Measurements from ENCODE around the gene BAZ2B.
A peak's percentile ranks its signal among the peaks of the same experiment; 100 is the strongest.

BAZ2B gene

GRCh38 chr2:159573846-159574606 is 42.3 kb downstream of the BAZ2B start:
- no peak for DNase-seq (ENCODE audit: low spot score)

- no peak for DNase-seq (ENCODE audit: low spot score)
Measured at GRCh38 chr2:159573294-159573693, 43.1 kb downstream of the BAZ2B start.

- no peak for DNase-seq (ENCODE audit: low spot score)
Measured at GRCh38 chr2:159572459-159572858, 43.9 kb downstream of the BAZ2B start.

GRCh38 chr2:159571540-159572260 is 44.6 kb downstream of the BAZ2B start:
- no peak for DNase-seq (ENCODE audit: low spot score)

- DNase-seq (ENCODE audit: low spot score): no peak
Measured at GRCh38 chr2:159564081-159564480, 52.3 kb downstream of the BAZ2B start.

GRCh38 chr2:159562248-159562647 is 54.1 kb downstream of the BAZ2B start:
- no peak for DNase-seq (ENCODE audit: low spot score)

- DNase-seq (ENCODE audit: low spot score): no peak
Measured at GRCh38 chr2:159561786-159562185, 54.6 kb downstream of the BAZ2B start.

GRCh38 chr2:159561242-159561641 is 55.1 kb downstream of the BAZ2B start:
- no peak for DNase-seq (ENCODE audit: low spot score)

- no peak for DNase-seq (ENCODE audit: low spot score)
Measured at GRCh38 chr2:159559034-159559433, 57.3 kb downstream of the BAZ2B start.

- no peak for DNase-seq (ENCODE audit: low spot score)
Measured at GRCh38 chr2:159558479-159558878, 57.9 kb downstream of the BAZ2B start.

- peak; percentile 48 for DNase-seq (ENCODE audit: low spot score)
Measured at GRCh38 chr2:159557437-159558034, 58.8 kb downstream of the BAZ2B start.

GRCh38 chr2:159555651-159556392 is 60.5 kb downstream of the BAZ2B start:
- DNase-seq (ENCODE audit: low spot score): no peak

- DNase-seq (ENCODE audit: low spot score): no peak
Measured at GRCh38 chr2:159553727-159554126, 62.6 kb downstream of the BAZ2B start.

- no peak for DNase-seq (ENCODE audit: low spot score)
Measured at GRCh38 chr2:159551806-159552205, 64.5 kb downstream of the BAZ2B start.

- DNase-seq (ENCODE audit: low spot score): no peak
Measured at GRCh38 chr2:159550231-159550630, 66.1 kb downstream of the BAZ2B start.

GRCh38 chr2:159549234-159549633 is 67.1 kb downstream of the BAZ2B start:
- DNase-seq (ENCODE audit: low spot score): no peak

GRCh38 chr2:159546716-159547430 is 69.5 kb downstream of the BAZ2B start:
- DNase-seq (ENCODE audit: low spot score): no peak

GRCh38 chr2:159546039-159546438 is 70.3 kb downstream of the BAZ2B start:
- DNase-seq (ENCODE audit: low spot score): no peak

GRCh38 chr2:159545085-159545484 is 71.3 kb downstream of the BAZ2B start:
- DNase-seq (ENCODE audit: low spot score): no peak

- DNase-seq (ENCODE audit: low spot score): no peak
Measured at GRCh38 chr2:159542101-159542500, 74.2 kb downstream of the BAZ2B start.

GRCh38 chr2:159539701-159540100 is 76.6 kb downstream of the BAZ2B start:
- DNase-seq (ENCODE audit: low spot score): no peak

- DNase-seq (ENCODE audit: low spot score): no peak
Measured at GRCh38 chr2:159538801-159539200, 77.5 kb downstream of the BAZ2B start.

All from cerebellar cortex (tissue), 1 donor.